Effector CD8-positive, alpha-beta T cell (primary cell): Measurements from ENCODE around the gene ZNF432.
"Not testable (repeated sequence)": the region's sequence is repeated elsewhere in the genome, so short reads cannot be mapped to it uniquely, and the experiment has no call there.

Source experiments
- DNase-seq: peaks from one replicate; lab custom pipeline; 2025; lab: John Stamatoyannopoulos, UW
- total RNA-seq, 4 experiments: gene quantifications; one replicate each; lab custom pipeline; 2026; lab: John Stamatoyannopoulos, UW

Gene ZNF432
- 35.8 to 54.9 (median 44.8) reads per million in 4 experiments for total RNA-seq

DNA sequence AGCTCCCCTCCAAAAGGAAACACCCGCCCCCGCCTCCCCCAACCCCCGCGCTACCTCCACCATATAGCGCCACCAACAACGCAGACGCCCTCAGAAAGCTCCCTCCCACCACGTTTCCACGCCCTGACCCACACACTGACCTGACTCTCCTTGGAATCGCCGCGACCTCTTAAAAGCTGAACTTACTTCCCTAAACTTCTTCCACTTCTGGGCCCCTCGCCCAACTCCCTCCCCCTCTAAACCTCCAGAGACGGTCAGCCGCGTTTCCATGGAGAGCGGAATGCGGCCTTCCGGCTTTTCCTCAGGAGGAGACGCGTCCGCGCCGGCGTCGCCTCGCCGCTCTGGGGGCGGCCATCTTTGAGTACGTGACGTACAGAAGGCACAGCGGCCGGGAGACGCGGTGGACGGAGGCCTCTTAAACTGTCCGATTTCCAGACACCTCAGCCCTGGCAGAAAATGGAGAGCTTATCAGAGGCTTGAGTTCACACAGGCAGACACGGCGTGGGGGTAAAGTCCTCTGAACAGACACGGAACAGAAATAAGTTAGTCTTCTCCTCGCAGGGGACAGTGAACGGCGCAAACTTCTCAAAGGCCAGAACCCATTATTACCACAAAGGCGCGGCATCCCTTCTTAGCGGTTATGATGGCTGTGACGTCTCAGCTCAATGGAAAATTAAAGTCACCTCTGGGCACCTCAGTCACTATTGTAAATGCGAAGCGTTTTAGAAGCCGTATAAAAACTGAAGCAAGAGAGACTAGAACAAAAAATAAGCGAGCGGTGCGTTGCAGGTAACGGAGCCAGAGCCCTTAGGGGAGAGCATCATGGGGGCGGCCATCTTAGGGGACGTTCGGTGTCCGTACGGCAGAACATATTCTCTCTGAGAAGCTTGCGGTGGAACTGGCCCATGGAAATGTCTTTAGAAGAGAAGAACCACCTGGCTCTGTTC, at the start of gene ZNF432:
ZNF432 (minus strand) TSS at position 284 of the 947 bp plus-strand sequence. CDS start 1,970 bp downstream, outside the sequence.
- DNase-seq, result peak; percentile 68

DNA sequence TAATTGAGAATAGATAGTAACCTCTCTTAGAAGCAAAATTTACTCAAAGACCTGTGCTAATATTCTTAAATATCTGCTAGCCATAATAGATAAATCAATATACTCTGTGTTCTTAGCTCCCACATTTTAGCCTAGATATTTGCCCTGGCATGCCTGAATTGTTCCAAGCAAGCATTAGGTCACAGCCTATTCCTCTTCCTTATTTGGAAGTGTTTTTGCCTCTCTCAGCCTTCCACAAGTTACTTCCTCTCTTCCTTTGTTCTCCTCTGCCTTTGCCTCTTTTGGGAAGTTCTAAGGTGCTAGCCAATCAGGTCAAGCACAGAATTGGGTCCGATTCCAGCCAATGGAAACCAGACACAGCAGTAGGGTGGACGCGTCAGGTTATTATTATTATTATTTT, 47.8 kb upstream of the ZNF432 start:
- DNase-seq, result not testable (repeated sequence)

DNA sequence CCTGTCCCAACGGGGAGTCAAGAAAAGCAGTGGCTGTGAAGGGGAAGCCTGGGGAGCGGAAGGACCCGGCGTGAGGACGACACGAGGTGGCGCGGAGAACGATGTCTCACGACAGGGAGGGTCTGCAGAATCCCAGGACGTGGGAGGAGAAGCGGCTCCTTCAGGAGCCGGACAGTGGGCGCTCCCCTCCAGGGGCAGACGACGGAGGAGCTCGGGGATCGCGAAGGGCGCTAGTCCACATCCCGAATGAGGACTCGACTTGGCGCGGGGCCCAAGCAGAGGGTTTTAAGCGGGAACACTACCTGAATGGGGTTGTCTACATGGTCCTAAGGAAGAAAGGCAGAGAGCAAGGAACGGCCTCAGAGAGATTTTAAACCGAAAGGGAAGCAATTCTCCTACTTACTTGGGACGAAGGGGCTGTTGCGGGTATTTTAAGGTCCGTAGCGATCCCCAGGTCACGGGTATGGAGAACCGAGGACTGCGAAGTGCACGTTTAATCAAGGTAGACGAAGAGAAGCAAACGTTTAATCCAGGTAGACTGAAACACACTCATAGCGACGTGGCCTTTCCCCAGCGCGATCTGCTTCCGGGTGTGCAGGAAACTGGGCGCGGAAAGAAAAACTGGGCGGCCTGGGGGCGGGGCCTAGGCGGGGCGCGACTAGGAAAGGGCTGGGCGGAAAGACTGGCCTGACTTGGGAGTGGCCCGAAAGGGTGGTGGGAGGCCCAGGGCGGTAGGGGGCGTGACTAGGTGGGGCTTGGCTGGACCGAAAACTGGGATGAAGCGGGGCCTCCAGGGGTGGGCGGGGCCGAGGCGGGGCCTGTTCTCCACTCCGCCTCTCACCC, 46.8 kb upstream of the ZNF432 start, which contains the start of gene ZNF841:
ZNF841 (minus strand) TSS at position 594 of the 843 bp plus-strand sequence. CDS start 10,964 bp downstream, outside the sequence.
- DNase-seq, result peak; percentile 67

DNA sequence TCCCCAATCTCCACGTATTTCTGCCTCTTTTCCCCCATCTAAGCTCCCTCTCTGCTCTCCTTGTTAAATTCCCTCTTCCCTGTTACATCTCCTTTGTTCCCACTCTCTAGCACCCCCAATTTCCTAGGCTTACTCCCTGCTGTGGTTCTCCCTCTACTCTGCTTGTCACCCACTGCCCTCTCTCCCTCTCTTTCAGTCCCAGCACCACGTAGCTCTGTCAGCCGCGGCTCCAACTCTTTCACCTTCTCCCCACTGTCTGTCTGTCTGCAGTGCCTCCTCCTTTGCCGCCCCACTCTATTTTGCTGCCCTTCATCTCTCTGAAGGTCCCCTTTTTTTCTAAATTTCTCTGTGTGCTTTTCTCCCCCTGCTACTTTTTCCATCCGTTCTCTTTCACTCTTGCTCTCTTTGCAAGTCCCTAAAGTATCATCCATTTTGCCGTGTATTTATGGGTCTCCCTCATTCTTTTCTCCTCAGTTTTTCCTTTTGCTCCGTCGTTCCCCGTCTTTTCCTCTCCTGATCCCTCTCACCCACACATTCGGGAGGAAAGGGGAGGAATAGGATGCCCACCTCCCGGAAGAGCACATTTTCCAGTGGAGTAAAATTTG, 46.0 kb upstream of the ZNF432 start:
- DNase-seq, result no peak

DNA sequence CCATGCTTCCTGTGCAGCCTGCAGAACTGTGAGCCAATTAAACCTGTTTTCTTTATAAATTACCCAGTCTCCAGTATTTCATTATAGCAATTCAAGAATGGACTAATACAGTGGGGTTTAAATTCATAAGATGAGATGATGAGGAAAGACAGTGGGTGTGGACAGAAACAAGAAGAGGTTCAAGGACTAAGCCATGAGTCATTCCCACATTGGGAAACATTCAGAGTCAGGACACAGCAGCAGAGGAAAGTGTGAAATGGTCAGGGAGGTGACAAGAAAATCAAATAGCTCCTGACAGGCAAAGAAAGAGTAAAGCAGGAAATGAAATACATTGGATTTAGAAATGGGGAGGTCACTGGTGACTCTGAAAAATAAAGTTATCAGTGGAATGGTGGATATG, 37.8 kb upstream of the ZNF432 start:
- DNase-seq, result no peak

DNA sequence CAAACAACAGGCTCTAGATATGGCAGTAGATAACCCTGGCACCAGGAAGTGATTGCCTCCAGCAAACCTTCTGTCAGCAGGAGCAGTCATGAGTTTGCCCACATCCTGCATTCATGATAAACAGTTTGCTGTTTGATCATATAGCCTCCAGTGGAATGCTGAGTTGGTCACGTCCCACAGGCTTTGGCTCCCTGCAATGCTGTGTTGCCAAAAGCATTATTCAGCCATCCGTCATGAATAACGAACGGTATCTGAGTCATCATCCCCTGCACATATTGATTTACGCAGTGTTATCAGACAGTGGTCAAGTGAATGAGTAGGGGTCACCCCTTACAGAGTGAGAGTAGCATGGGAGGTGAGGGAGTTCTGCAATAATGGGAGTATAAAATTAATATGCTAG, 21.9 kb upstream of the ZNF432 start:
- DNase-seq, result no peak

DNA sequence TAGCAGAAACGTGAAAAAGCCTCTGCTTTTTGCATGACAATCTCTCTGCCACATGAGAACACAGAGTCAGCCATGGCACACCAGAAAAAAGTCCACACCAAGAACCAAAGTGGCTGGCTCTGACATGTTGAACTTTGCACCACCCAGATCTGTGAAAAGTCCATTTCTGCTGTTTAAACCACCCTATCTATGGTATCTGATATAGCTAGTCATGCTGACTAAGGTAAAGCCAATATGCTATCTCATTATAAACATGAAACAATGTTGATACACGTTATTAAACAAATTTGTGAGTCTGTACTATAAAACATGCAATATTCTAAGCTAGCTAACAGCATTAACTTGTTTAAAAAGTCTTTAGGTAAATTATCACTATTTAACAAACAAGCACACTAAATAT, 21.0 kb upstream of the ZNF432 start:
- no peak for DNase-seq

DNA sequence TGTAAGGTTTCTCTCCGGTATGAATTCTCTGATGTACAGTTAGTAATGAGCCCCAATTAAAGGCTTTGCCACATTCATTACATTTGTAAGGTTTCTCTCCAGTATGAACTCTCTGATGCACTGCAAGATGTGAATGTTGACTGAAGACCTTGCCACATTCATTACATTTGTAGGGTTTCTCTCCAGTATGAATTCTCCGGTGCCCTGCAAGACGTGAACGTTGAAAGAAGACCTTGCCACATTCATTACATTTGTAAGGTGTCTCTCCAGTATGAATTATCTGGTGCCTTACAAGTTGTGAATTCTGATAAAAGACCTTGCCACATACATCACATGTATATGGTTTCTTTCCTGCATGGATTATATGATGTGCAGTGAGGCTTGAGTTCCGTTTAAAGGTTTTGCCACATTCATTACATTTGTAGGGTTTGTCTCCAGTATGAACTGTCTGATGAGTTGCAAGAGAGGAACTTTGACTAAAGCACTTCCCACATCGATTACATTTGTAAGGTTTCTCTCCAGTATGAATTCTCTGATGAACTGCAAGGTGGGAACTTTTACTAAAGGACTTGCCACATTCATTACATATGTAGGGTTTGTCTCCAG, 17.7 kb upstream of the ZNF432 start:
- DNase-seq, result no peak

DNA sequence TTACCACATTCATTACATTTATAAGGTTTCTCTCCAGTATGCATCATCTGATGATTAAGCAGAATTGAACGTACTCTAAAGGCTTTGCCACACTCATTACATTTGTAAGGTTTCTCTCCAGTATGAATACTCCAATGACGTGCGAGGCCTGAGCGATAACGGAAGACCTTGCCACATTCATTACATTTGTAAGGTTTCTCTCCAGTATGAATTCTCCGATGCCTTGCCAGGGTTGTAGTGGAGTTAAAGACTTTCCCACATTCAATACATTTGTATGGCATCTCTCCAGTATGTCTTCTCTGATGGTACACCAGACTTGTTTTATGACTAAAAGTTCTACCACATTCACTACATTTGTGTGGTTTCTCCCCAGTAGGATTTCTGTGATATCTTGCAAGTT, 16.8 kb upstream of the ZNF432 start:
- DNase-seq, result no peak

DNA sequence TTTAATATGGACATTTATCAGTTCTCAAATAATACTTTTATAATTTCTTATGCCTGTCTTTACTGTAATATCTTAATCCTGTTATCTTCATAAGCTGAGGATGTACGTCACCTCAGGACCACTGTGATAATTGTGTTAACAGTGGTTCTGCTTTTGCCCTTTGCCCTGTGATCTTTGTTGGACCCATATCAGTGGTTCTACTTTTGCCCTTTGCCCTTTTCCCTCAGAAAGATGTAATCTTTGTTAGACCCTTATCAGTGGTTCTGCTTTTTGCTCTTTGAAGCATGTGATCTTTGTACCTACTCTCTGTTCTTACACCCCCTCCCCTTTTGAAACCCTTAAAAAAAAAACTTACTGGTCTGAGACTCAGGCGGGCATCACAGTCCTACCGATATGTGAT, 7.8 kb upstream of the ZNF432 start:
- not testable (repeated sequence) for DNase-seq

DNA sequence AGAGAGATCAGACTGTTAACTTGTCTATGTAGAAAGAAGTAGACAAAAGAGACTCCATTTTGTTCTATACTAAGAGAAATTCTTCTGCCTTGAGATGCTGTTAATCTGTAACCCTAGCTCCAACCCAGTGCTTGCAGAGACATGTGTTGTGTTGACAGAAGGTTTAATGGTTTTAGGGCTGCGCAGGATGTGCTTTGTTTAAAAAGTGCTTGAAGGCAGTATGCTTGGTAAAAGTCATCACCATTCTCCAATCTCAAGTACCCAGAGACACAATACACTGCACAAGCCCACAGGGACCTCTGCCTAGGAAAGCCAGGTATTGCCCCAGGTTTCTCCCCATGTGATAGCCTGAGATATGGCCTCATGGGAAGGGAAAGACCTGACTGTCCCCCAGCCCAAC, 3.1 kb upstream of the ZNF432 start:
- DNase-seq, result not testable (repeated sequence)

DNA sequence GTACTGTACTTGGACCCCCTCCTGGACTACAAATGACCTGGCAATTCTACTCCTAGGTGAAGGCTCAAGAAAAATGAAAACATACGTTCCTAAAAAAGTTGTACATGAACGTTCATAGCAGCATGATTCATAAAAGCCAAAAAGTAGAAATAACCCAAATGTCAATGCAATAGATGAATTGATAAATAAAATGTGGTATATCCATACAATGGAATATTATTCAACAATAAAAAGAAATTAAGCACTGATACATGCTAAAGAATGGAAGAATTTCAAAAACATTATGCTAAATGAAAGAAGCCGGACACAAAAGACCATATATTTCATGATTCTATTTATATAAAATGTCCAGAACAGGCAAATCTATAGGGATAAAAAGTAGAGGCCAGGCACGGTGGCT, 9.5 kb downstream of the ZNF432 start:
- DNase-seq, result no peak

DNA sequence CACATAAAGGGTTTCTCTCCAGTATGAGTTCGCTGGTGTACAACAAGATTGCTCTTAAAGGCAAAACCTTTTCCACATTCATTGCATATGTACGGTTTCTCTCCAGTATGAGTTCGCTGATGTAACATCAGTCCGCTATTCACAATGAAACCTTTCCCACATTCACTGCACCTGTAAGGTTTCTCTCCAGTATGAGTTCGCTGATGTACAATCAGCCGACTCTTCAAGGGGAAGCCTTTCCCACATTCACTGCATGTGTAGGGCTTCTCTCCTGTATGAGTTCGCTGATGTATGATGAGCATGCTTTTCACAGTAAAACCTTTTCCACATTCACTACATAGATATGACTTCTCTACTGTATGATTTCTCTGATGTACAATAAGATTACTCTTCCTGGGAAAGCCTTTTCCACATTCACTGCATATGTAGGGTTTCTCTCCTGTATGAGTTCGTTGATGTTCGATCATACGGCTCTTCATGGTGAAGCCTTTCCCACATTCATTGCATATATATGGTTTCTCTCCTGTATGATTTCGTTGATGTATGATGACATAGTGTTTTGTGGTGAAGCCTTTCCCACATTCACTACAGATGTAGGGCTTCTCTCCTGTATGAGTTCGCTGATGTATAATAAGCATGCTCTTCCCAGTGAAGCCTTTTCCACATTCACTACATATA, 14.4 kb downstream of the ZNF432 start:
- DNase-seq, result no peak

DNA sequence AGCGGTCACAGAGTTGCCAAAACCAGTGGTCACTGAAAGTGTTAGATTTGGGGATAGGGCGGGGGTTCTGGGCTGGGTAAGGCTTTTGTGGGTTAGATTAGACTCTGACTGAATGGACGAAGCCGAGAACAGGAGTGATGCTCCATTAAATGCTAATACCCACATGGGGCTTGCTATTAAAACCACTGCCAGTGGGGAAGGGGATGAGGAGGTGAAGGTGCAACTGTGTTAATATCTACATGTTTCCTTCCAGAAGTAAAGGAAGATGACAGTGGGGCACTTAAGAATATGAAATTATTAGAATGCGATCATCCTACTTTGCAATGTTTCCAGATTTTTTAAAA, 19.9 kb downstream of the ZNF432 start:
- no peak for DNase-seq

DNA sequence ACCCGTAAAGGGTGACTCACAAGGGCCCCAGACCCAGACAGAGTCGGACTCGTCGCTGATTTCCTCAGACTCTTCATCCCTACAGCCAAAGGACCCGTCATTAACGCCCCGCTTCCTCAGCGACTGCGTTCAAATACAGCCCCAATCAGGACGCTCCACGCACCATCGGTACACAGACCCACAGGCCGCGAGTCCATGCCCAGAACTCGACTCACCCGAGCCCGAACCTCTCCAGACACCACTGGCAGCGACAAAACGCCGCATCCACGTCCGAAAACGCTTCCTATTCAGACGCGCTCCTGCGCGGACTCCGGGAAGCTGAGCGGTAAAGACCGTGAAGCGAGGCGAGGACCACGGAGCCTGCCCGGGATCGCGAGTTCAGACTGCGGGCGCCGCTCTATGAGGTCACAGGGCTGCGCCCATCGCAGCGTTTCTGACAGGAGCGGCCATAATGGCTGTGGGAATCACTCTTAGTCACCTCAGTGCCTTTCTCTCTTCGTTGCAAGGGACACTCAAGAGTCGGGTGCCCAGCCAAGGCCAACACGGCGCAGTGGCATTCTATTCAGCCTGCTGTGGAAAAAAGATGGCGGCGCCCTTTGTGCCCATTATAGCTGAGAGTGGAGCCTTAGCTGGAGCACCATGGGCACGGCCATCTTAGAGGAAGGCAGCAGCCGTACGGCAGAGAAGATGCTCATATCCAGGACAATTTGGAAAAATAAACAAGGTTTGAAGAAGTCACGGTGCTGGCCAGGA, 20.4 kb downstream of the ZNF432 start, which contains the start of gene ZNF614:
ZNF614 (minus strand) TSS at position 353 of the 753 bp plus-strand sequence. CDS start 2,634 bp downstream, outside the sequence.
- DNase-seq, result peak; percentile 60

DNA sequence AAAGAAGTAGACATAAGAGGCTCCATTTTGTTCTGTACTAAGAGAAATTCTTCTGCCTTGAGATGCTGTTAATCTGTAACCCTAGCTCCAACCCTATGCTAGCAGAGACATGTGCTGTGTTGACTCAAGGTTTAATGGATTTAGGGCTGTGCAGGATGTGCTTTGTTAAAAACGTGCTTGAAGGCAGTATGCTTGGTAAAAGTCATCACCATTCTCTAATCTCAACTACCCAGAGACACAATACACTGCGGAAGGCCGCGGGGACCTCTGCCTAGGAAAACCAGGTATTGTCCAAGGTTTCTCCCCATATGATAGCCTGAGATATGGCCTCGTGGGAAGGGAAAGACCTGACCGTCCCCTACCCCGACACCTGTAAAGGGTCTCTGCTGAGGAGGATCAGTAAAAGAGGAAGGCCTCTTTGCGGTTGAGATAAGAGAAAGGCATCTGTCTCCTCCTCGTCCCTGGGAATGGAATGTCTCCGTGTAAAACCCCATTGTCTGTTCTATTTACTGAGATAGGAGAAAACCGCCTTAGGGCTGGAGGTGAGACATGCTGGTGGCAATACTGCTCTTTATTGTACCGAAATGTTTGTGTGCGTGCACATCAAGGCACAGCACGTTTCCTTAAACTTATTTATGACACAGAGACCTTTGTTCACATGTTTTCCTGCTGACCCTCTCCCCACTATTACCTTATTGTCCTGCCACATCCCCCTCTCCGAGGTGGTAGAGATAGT, 22.2 kb downstream of the ZNF432 start:
- DNase-seq, result not testable (repeated sequence)

DNA sequence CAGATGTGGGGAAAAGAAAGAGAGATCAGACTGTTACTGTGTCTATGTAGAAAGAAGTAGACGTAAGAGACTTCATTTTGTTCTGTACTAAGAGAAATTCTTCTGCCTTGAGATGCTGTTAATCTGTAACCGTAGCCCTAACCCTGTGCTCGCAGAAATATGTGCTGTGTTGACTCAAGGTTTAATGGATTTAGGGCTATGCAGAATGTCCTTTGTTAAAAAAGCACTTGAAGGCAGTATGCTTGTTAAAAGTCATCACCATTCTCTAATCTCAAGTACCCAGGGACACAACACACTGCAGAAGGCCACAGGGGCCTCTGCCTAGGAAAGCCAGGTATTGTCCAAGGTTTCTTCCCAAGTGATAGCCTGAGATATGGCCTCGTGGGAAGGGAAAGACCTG, 24.2 kb downstream of the ZNF432 start:
- DNase-seq, result not testable (repeated sequence)

DNA sequence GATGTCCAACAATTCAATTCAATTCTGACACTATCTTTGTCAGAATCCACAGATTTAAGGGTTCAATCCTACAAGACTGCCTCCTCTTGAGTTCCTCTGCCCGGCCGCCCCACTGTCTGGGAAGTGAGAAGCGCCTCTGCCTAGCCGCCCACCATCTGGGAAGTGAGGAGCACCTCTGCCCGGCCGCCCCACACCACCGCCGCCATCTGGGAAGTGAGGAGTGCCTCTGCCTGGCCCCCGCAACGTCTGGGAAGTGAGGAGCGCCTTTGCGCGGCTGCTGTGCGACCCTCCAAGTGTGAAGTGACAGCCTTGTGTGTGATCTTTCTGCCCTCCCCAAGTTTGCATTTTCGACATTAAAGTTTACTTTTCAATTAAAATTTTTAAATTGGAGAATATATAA, 26.4 kb downstream of the ZNF432 start:
- no peak for DNase-seq

DNA sequence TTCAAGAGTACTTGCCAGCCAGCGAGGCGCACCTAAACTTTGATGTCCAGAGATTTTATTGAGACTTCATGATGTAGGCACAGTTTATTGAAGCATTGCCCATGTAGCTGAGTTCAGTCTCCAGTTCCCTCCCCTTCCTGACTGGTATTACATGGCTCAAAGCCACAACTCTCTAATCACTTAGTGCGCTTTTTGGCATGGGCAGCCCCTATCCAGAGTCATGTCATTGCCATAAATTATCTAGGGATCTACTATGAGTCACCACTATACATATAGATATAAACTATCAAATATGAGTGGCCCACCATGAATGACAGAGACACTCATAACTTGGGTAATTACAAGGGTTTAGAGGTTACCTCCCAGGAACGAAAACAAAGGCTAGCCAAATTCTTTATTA, 28.1 kb downstream of the ZNF432 start:
- no peak for DNase-seq

DNA sequence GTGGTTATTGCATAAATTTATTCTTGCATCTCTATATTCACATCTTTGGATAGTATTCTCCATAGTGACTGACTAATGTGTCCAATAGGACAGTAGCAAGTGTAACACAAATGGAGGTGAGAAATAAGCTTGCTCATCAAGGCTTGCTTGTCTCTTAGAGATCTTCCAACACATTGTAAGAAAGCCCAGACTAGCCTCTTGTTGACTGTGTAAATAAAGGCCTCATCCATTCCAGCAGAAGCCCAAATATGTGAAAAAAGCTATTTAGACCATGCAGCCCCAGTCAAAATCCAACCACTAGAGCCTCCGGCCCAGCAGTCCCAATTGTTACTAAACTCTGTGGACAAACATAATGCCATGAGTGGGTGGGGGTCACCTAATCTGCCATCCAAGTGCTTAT, 38.0 kb downstream of the ZNF432 start:
- DNase-seq, result no peak
